Motor neuron (in vitro differentiated cells): ENCODE measurements around the gene USP44. TPM values are rescaled to one million over a fixed set of nuclear protein-coding genes. Genes with fewer than 3 reads are reported as not detected.

Experiments
- ATAC-seq, 8 experiments: fragments of 200-7000 bp; cut with Tn5 transposase; replicated peaks in 6 of 8; 2 replicates each; pipeline ENCODE4 v1.8.0; 2021; ENCODE audit warnings: mild to moderate bottlenecking in 8 of 8, moderate library complexity in 8 of 8
- H3K27ac ChIP-seq, 2 donors: fragments of 250-450 bp; sonication (Bioruptor Pico); 2 replicates each; pipeline ENCODE4 v1.9.0; 2021; ENCODE audit warnings: antibody characterized with exemption in 2 of 2, mild to moderate bottlenecking in 2 of 2, moderate library complexity in 1 of 2
- H3K4me1 ChIP-seq, 2 donors: fragments of 250-450 bp; sonication (Bioruptor Pico); replicated peaks in 1 of 2; 2 replicates each; pipeline ENCODE4 v1.6.1; 2021; ENCODE audit warnings: antibody characterized with exemption in 2 of 2, mild to moderate bottlenecking in 2 of 2, moderate library complexity in 1 of 2
- H3K4me3 ChIP-seq, 5 donors: fragments of 250-450 bp; sonication (Bioruptor Pico); 2 replicates each; pipeline ENCODE4 v1.9.0; 2021; ENCODE audit warnings: antibody characterized with exemption in 5 of 5, mild to moderate bottlenecking in 5 of 5, moderate library complexity in 4 of 5
- WGBS, 10 experiments: fragments of 450-650 bp; shearing (Covaris generic); methylation state at CpG; one replicate each; pipeline ENCODE4 v1.0.0; 2022; 5-methylcytosine and 5-hydroxymethylcytosine counted together
- in situ Hi-C, 9 experiments: fragments of 400-800 bp; cut with MboI; loops; one replicate each; pipeline ENCODE4 v1.15.0; 2021; ENCODE audit warnings: low sequenced_read_pairs in 9 of 9, low pct_unique_long_range_greater_than_20kb in 2 of 9; ENCODE audit not compliant: unreplicated experiment in 9 of 9
- total RNA-seq, 8 experiments: library from RNA; unstranded; fragments of 300-600 nt; gene quantifications; 2 replicates each; pipeline versions ENCODE4 v1.2.3 to v1.2.4, GENCODE V29; 2022

USP44 gene
- total RNA-seq, 8 experiments from 2014 or later: 0.76 to 15.7 (median 10.8) TPM

- in situ Hi-C loops: no loop called here
- Histone ChIP-seq H3K4me1 (peaks cover 0 to 5% of the 10 kb centered on the region in 2 donors), H3K27ac (no peak overlapping the region), H3K4me3 (no peak overlapping the region)
- WGBS, 10 experiments: 78 to 100% (median 91%) methylated on average over 1 of the region's 1 CpG
- ATAC-seq: no peak
These were observed 81.0 kb downstream of the USP44 start for GRCh38 chr12:95470300-95470699.

Other genes starting within 250 kb of the USP44 start
- gene METAP2, start 77.3 kb downstream of the USP44 start, total RNA-seq: 100 to 1,000 TPM in 3 of 8 experiments, 10 to 100 TPM in 5; 62.2 to 233 (median 84.0) TPM
- gene NTN4, start 239.3 kb upstream of the USP44 start, total RNA-seq: 10 to 100 TPM in 3 of 8 experiments, 1 to 10 TPM in 5; 4.3 to 50.8 (median 8.7) TPM